SK-N-SH (cell line): ENCODE results near the gene CD68. TPM values are rescaled to one million over a fixed set of nuclear protein-coding genes. Genes with fewer than 3 reads are reported as not detected.

ENCODE experiments used
- CTCF ChIA-PET: fragments of 300-600, 350-600 bp; formaldehyde crosslinking; extraction: SDS; loops from one replicate; lab custom pipeline; 2021; lab: Yijun Ruan, JAX
- POLR2A ChIA-PET: fragments of 350-600 bp; sonication (Branson Sonifier 250); formaldehyde crosslinking; extraction: SDS; loops from one replicate; lab custom pipeline; 2020; ENCODE audit warnings: antibody characterized with exemption, inconsistent platforms; lab: Yijun Ruan, JAX
- DNase-seq: peaks from one replicate; pipeline ENCODE4 v3.0.0; 2012
- H2AFZ ChIP-seq: fragments of 200-600 bp; sonication (generic); 2 replicates; pipeline ENCODE4 v1.8.1; 2016; ENCODE audit warnings: antibody characterized with exemption, mild to moderate bottlenecking, low read depth
- H3F3A ChIP-seq: fragments of 200-600 bp; sonication (generic); replicated peaks from 2 replicates; pipeline ENCODE3; 2016; ENCODE audit warnings: antibody characterized with exemption, mild to moderate bottlenecking; ENCODE audit not compliant: insufficient read depth
- H3K27ac ChIP-seq, 2 experiments: fragments of 200-500 bp in 1 of 2; fragments of 200-600 bp in 1 of 2; sonication (Bioruptor generic) in 1 of 2; sonication (generic), shearing (Covaris generic) in 1 of 2; 2 replicates each; pipeline versions ENCODE4 v1.5.1 to v1.6.1; 2014 to 2016; ENCODE audit warnings: low read depth in 2 of 2, inconsistent platforms in 1 of 2, low read length in 1 of 2, mild to moderate bottlenecking in 1 of 2, mixed read lengths in 1 of 2
- H3K27me3 ChIP-seq: fragments of 200-600 bp; sonication (generic), shearing (Covaris generic); 2 replicates; pipeline ENCODE4 v1.6.1; 2016; ENCODE audit warnings: mixed run types; ENCODE audit not compliant: insufficient read depth
- H3K36me3 ChIP-seq, 2 experiments: fragments of 200-500 bp in 1 of 2; fragments of 200-600 bp in 1 of 2; sonication (Bioruptor generic) in 1 of 2; sonication (generic) in 1 of 2; replicated peaks in 1 of 2; 2 replicates each; pipeline versions ENCODE3 to v1.5.1; 2014 to 2016; ENCODE audit warnings: low read length in 1 of 2, mild to moderate bottlenecking in 1 of 2; ENCODE audit not compliant: insufficient read depth in 2 of 2, control insufficient read depth in 1 of 2
- H3K4me1 ChIP-seq, 2 experiments: fragments of 200-500 bp in 1 of 2; fragments of 200-600 bp in 1 of 2; sonication (Bioruptor generic) in 1 of 2; sonication (generic), shearing (Covaris generic) in 1 of 2; 2 replicates each; pipeline versions ENCODE4 v1.5.1 to v1.6.1; 2014 to 2016; ENCODE audit warnings: low read depth in 1 of 2, low read length in 1 of 2, mixed run types in 1 of 2; ENCODE audit not compliant: insufficient read depth in 2 of 2, control insufficient read depth in 1 of 2
- H3K4me2 ChIP-seq: fragments of 200-600 bp; sonication (generic), shearing (Covaris generic); 2 replicates; pipeline ENCODE4 v1.6.1; 2017; ENCODE audit warnings: mixed run types
- H3K4me3 ChIP-seq, 2 experiments: fragments of 200-500 bp in 1 of 2; fragments of 200-600 bp in 1 of 2; sonication (Bioruptor generic) in 1 of 2; sonication (generic), shearing (Covaris generic) in 1 of 2; 2 replicates each; pipeline versions ENCODE4 v1.5.1 to v1.8.1; 2014 to 2016; ENCODE audit warnings: low read depth in 2 of 2, inconsistent platforms in 1 of 2, low read length in 1 of 2, mild to moderate bottlenecking in 1 of 2, mixed read lengths in 1 of 2, moderate library complexity in 1 of 2
- H3K79me2 ChIP-seq: fragments of 200-600 bp; sonication (generic); 2 replicates; pipeline ENCODE4 v1.8.1; 2017; ENCODE audit warnings: mild to moderate bottlenecking; ENCODE audit not compliant: insufficient read depth
- H3K9ac ChIP-seq: fragments of 200-600 bp; sonication (generic); 2 replicates; pipeline ENCODE4 v1.6.1; 2017; ENCODE audit warnings: mixed run types
- H3K9me2 ChIP-seq: fragments of 200-600 bp; sonication (generic); 2 replicates; pipeline ENCODE4 v1.6.1; 2017; ENCODE audit warnings: mixed run types
- H3K9me3 ChIP-seq: fragments of 200-600 bp; sonication (generic); 2 replicates; pipeline ENCODE4 v1.6.1; 2017; ENCODE audit warnings: mixed run types, mild to moderate bottlenecking, moderate library complexity
- H4K20me1 ChIP-seq: fragments of 200-600 bp; sonication (generic); 2 replicates; pipeline ENCODE4 v1.6.1; 2017; ENCODE audit warnings: mild to moderate bottlenecking, mixed run types; ENCODE audit not compliant: insufficient read depth
- CHD2 ChIP-seq: fragments of 150-350 bp; IDR thresholded peaks from 2 replicates; pipeline ENCODE4 v1.6.1; 2018; ENCODE audit warnings: low read length; ENCODE audit not compliant: partially characterized antibody
- FOSL2 ChIP-seq: IDR thresholded peaks from 2 replicates; pipeline ENCODE4 v1.4.0; 2012; ENCODE audit warnings: low read depth, mild to moderate bottlenecking, moderate library complexity, borderline replicate concordance
- FOXJ3 ChIP-seq: sonication (generic); formaldehyde crosslinking; IDR thresholded peaks from 2 replicates; pipeline ENCODE4 v1.5.1; 2020; ENCODE audit warnings: mild to moderate bottlenecking, missing genetic modification reagents
- FOXM1 ChIP-seq: IDR thresholded peaks from 2 replicates; pipeline ENCODE4 v1.4.0; 2012; ENCODE audit warnings: low read depth, mild to moderate bottlenecking
- GABPA ChIP-seq: IDR thresholded peaks from 2 replicates; pipeline ENCODE4 v1.4.0; 2012; ENCODE audit warnings: low read depth, mild to moderate bottlenecking
- GATA2 ChIP-seq: sonication (generic); formaldehyde crosslinking; IDR thresholded peaks from 2 replicates; pipeline ENCODE4 v1.5.0; 2020; ENCODE audit warnings: mild to moderate bottlenecking, missing genetic modification reagents
- MXI1 ChIP-seq: IDR thresholded peaks from 2 replicates; pipeline ENCODE4 v1.6.1; 2012; ENCODE audit warnings: mild to moderate bottlenecking, low read depth, low read length, improper control_type of control experiment
- NFIC ChIP-seq: IDR thresholded peaks from 2 replicates; pipeline ENCODE4 v1.4.0; 2012; ENCODE audit warnings: borderline replicate concordance
- RAD21 ChIP-seq: IDR thresholded peaks from 2 replicates; pipeline ENCODE4 v1.6.1; 2012; ENCODE audit warnings: mild to moderate bottlenecking, low read length
- RFX5 ChIP-seq: IDR thresholded peaks from 2 replicates; pipeline ENCODE4 v1.6.1; 2012; ENCODE audit warnings: mild to moderate bottlenecking, improper control_type of control experiment, low read length
- RXRA ChIP-seq: IDR thresholded peaks from 2 replicates; pipeline ENCODE4 v1.4.0; 2012; ENCODE audit warnings: low read depth, mild to moderate bottlenecking, borderline replicate concordance
- SIN3A ChIP-seq: IDR thresholded peaks from 2 replicates; pipeline ENCODE4 v1.6.1; 2012; ENCODE audit warnings: low read depth, mild to moderate bottlenecking, low read length, moderate library complexity, borderline replicate concordance
- SMC3 ChIP-seq: IDR thresholded peaks from 2 replicates; pipeline ENCODE4 v1.6.1; 2012; ENCODE audit warnings: low read depth, low read length, improper control_type of control experiment
- WGBS: methylation state at CpG from one replicate; pipeline ENCODE4 v1.1.6; 2017; ENCODE audit warnings: low lambda C conversion rate; 5-methylcytosine and 5-hydroxymethylcytosine counted together
- polyA plus RNA-seq, 3 experiments: library from polyadenylated mRNA; depleted of rRNA; stranded (reverse); fragments of >200 nt; gene quantifications; 2 replicates each; pipeline ENCODE4 v1.2.3, GENCODE V29; 2012
- TF ChIP-seq, protein P1 (sequence below): IDR thresholded peaks from 2 replicates; pipeline ENCODE4; 2012
- TF ChIP-seq, protein P2 (sequence below): IDR thresholded peaks from 2 replicates; pipeline ENCODE4 v1.4.0; 2012; ENCODE audit warnings: low read depth, borderline replicate concordance
- TF ChIP-seq, protein P3 (sequence below): IDR thresholded peaks from 2 replicates; pipeline ENCODE4 v1.4.0; 2012; ENCODE audit warnings: low read depth, borderline replicate concordance

Gene CD68
- polyA plus RNA-seq, 1 of the 3 experiments (the other 2 are of a cell fraction) = 62.4 TPM

DNA sequence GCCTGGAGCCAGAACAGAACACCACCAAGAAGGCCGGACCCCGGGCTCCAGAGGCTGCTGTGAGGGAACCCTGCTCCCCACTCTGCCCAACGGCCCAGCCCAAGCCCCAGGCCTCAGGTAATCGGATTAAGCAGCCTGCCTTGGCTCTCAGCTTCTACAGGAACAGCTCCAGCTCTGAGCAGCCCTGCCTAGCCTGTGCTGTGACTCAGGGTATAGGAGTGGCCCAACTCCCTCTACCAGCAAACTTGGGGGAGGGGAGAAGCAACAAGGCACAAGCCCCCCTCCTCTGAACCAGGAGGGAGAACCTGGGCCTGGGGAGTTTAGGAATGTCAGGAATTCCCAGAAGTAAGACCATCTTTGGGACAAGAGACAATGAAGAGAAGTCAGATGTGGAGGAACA, 11.3 kb downstream of the CD68 start:
- no peak overlapping the region for H3K4me3 ChIP-seq
- no peaks in the 10 kb centered on the region for H3K27me3 ChIP-seq
- peaks cover 34 to 67% of the 10 kb centered on the region in 2 experiments for H3K36me3 ChIP-seq
- peak overlapping the region; percentile 47 to 63 for H3K27ac ChIP-seq
- CTCF ChIA-PET = interaction anchor here (0.6 to 3.4 kb wide), 6 partner anchors 11 to 236 kb away, joined by 4 to 22 read pairs (median 17); partner anchors contain the start of genes TMEM95, TP53 and WRAP53
- no peaks in the 10 kb centered on the region for H3K9me2 ChIP-seq
- peaks cover 14% of the 10 kb centered on the region for H3K79me2 ChIP-seq
- DNase-seq = peak; percentile 57
- peak overlapping the region; percentile 48; the same call in 1 of the 2 replicates for H3K4me2 ChIP-seq
- WGBS = 46% methylated on average over 4 of the region's 4 CpGs
- H3K4me1 ChIP-seq = peaks cover 17 to 32% of the 10 kb centered on the region in 2 experiments
- TF ChIP-seq FOSL2 (peak; percentile 56; the same call in 1 of the 2 replicates), SIN3A (peak; percentile 70; the same call in 1 of the 2 replicates), RAD21 (no peak)
- peak overlapping the region; percentile 31; the same call in 1 of the 2 replicates for H3K9ac ChIP-seq
- H2AFZ ChIP-seq = no peak overlapping the region
- POLR2A ChIA-PET = interaction anchor here (0.6 to 3.5 kb wide), 2 partner anchors 25 to 95 kb away, joined by 7 to 23 read pairs; partner anchors contain the start of genes TP53 and WRAP53
- H3K9me3 ChIP-seq = no peaks in the 10 kb centered on the region
- H4K20me1 ChIP-seq = no peaks in the 10 kb centered on the region
- peaks cover 53% of the 10 kb centered on the region for H3F3A ChIP-seq

DNA sequence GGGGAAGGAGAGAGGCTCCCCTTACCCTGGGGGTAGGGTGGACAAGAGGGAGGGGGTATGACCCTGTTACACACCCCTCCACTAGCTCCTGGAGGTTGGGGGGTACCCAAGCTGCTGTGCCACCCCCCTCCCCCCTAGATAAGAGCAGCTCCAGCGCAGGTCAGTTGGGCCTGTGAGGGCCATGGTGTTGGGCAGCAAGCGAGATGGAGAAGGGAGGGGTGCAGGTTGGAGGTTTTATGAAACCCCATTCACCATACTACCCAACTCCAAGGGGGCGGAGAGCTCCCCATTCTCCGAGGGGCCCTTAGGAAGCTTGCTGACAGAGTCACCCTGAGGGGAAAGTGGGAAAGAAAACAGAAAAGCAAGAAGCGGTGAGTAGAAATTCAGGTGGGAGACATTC, 12.2 kb downstream of the CD68 start:
- no peak for DNase-seq
- peaks cover 17 to 32% of the 10 kb centered on the region in 2 experiments for H3K4me1 ChIP-seq
- H3K36me3 ChIP-seq = peaks cover 35 to 71% of the 10 kb centered on the region in 2 experiments
- H4K20me1 ChIP-seq = no peaks in the 10 kb centered on the region
- H3K9ac ChIP-seq = no peak overlapping the region
- H2AFZ ChIP-seq = no peak overlapping the region
- peaks cover 11% of the 10 kb centered on the region; the same call in 1 of the 2 replicates for H3K79me2 ChIP-seq
- no peak overlapping the region for H3K4me3 ChIP-seq
- no peak overlapping the region for H3K4me2 ChIP-seq
- H3F3A ChIP-seq = peaks cover 51% of the 10 kb centered on the region
- WGBS = 97% methylated on average over 5 of the region's 5 CpGs
- ChIA-PET CTCF (interaction anchor here (0.8 to 3.4 kb wide), 4 partner anchors 31 to 155 kb away, joined by 3 to 17 read pairs (median 4); partner anchors contain the start of gene WRAP53), POLR2A (interaction anchor here (3.5 kb wide), 1 partner anchor 95 kb away, joined by 23 read pairs; the partner anchor contains the start of genes TP53 and WRAP53)
- peak overlapping the region; percentile 8 to 47; a peak in 2 of 4 replicates for H3K27ac ChIP-seq
- H3K9me3 ChIP-seq = no peaks in the 10 kb centered on the region
- TF ChIP-seq, protein P1, sequence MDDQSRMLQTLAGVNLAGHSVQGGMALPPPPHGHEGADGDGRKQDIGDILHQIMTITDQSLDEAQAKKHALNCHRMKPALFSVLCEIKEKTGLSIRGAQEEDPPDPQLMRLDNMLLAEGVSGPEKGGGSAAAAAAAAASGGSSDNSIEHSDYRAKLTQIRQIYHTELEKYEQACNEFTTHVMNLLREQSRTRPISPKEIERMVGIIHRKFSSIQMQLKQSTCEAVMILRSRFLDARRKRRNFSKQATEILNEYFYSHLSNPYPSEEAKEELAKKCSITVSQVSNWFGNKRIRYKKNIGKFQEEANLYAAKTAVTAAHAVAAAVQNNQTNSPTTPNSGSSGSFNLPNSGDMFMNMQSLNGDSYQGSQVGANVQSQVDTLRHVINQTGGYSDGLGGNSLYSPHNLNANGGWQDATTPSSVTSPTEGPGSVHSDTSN = no peak
- TF ChIP-seq FOSL2 = no peak
- TF ChIP-seq GABPA = no peak
- TF ChIP-seq, protein P2, sequence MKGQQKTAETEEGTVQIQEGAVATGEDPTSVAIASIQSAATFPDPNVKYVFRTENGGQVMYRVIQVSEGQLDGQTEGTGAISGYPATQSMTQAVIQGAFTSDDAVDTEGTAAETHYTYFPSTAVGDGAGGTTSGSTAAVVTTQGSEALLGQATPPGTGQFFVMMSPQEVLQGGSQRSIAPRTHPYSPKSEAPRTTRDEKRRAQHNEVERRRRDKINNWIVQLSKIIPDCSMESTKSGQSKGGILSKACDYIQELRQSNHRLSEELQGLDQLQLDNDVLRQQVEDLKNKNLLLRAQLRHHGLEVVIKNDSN = no peak
- TF ChIP-seq RXRA = no peak
- no peak for TF ChIP-seq FOXJ3
- TF ChIP-seq RAD21 = no peak
- TF ChIP-seq CHD2 = no peak
- TF ChIP-seq RFX5 = no peak
- no peak for TF ChIP-seq NFIC
- TF ChIP-seq MXI1 = no peak
- TF ChIP-seq FOXM1 = no peak
- TF ChIP-seq, protein P3, sequence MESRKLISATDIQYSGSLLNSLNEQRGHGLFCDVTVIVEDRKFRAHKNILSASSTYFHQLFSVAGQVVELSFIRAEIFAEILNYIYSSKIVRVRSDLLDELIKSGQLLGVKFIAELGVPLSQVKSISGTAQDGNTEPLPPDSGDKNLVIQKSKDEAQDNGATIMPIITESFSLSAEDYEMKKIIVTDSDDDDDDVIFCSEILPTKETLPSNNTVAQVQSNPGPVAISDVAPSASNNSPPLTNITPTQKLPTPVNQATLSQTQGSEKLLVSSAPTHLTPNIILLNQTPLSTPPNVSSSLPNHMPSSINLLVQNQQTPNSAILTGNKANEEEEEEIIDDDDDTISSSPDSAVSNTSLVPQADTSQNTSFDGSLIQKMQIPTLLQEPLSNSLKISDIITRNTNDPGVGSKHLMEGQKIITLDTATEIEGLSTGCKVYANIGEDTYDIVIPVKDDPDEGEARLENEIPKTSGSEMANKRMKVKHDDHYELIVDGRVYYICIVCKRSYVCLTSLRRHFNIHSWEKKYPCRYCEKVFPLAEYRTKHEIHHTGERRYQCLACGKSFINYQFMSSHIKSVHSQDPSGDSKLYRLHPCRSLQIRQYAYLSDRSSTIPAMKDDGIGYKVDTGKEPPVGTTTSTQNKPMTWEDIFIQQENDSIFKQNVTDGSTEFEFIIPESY = no peak
- no peak for TF ChIP-seq SMC3
- no peak for TF ChIP-seq GATA2 (CRISPR knock-in tag)
- no peaks in the 10 kb centered on the region for H3K27me3 ChIP-seq
- H3K9me2 ChIP-seq = no peaks in the 10 kb centered on the region
